Activated CD4-positive, CD25-positive, alpha-beta regulatory T cell (primary cell): ENCODE results near the gene TNS3.
A peak's percentile ranks its signal among the peaks of the same experiment; 100 is the strongest.

Experiments used
- DNase-seq, 4 experiments: peaks; one replicate each; lab custom pipeline; 2025; lab: John Stamatoyannopoulos, UW

The TNS3 gene

DNA sequence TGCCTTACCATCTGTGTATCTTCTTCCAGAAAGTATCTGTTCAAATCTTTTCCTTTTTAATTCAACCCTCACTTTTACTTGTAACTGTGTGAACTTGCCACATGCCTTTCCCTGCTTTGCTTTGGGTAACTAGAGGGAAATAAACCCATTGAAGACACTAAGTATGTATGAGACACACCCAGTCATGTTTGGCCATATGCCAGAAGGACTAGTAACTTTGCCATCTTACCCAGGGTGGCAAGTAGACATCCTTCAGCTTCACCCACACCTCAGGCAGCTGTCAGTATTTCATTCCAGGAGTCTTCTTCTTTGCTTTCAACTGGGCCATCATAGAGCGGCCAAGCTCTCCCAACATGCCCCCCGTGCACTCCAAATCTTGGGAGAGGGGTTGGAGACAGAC lies 323.1 kb downstream of the TNS3 start:
- no peak for DNase-seq

DNA sequence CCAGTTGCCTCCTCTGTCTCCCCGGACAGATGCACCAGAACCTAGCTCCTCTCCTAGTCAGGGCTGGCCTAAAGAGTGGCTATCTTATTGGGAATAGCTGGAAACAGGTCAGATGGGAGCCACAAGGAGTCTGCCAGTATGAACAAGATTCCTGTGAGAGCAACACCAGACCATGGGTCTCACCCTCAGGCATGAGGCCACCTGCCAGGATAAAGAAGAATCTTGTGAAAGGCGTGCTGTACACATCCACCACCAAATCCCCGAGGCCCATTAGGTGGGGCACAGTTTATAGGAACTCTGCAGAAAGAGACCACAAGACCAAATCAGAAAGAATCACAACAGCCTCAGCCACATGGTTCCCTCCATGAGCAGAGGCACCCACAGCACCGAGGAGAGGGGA lies 325.9 kb downstream of the TNS3 start:
- no peak for DNase-seq

DNA sequence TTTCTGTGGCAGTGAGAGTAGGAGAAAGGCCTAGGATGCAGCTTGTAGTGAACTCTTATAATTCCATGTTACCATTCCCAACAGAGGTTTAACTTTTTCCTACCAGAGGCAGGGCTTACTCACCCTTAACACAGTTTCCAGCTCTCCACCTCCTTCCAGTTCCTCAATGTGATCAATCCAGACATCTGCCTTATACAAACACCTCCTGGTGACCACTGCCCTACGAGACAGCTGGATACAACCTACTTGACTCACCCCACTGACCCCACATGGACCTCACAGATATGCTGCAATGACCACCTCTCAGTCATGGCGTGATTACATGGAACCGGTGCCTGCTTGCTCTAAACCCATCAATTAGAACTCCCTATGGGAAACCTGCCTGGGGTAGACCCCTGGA lies 326.5 kb downstream of the TNS3 start:
- no peak for DNase-seq

DNA sequence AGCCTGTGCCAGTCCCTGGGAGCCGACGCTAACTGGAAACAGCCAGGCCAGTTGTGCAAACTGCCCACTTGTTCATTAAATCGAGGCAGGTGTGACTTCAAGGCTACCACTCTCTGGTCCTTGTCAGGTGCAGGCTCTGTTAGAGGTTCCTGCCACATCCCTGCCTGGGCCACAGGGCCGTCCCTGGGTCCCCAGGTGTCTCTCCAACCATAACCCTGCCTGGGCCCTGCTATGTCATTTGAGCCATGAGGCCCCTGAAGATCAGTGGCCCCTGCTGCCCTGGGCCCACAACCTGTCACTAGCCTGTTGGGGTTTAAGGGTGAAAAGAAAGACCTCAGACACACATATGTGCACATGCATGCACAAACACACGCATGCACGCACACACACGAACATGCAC lies 326.9 kb downstream of the TNS3 start:
- DNase-seq: no peak

- DNase-seq: peak in 1 of 4 experiments; percentile 12
Measured at GRCh38 chr7:47254081-47254977, 327.6 kb downstream of the TNS3 start.

GRCh38 chr7:47253650-47254080 lies 328.2 kb downstream of the TNS3 start:
- DNase-seq: no peak

DNA sequence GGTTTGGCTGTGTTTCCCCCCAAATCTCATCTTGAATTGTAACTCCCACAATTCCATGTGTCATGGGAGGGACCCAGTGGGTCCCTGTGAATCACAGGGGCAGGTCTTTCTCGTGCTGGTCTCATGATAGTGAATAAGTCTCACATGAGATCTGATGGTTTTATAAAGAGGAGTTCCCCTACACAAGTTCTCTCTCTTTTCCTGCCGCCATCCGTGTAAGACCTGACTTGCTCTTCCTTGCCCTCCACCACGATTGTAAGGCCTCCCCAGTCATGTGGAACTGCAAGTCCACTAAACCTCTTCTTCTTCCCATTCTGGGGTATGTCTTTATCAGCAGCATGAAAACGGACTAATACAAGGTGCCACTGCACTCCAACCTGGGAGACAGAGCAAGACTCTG lies 329.2 kb downstream of the TNS3 start:
- DNase-seq: no peak

DNA sequence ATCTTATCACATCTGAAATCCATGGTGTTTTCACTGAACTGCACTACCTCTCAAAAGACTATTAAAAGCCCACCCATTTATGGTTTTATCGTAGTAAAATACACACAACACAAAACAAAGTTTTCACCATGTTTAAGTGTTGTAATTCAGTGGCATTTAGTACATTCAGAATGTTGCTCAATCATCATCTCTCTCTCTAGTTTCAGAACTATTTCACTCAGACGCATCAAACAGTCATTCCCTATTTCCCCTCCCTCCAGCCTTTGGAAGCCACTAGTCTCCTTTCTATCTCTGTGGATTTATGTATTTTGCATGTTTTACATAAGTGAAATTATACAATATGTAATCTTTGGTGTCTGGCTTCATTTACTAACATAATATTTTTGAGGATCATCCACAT lies 332.6 kb downstream of the TNS3 start:
- no peak for DNase-seq

GRCh38 chr7:47248797-47249196 lies 333.1 kb downstream of the TNS3 start:
- DNase-seq: no peak

DNA sequence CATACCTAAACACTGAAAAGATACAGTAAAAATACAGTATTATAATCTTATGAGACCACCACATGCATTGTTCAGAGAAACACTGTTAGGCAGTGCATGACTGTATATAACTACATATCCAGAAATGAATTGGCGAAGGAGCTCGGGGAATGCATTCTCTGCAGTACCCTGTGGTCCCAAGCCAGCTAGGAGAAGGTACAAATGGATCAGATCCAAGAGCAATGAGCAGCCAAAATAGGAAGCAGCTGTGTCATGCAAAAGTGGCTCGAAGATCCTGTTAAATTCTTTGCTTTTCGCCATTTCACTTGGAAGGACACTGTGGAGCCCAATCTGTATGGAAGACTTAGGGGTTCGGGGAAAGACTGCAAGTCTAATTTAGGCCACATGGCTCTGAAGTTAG lies 334.8 kb downstream of the TNS3 start:
- DNase-seq: no peak

DNA sequence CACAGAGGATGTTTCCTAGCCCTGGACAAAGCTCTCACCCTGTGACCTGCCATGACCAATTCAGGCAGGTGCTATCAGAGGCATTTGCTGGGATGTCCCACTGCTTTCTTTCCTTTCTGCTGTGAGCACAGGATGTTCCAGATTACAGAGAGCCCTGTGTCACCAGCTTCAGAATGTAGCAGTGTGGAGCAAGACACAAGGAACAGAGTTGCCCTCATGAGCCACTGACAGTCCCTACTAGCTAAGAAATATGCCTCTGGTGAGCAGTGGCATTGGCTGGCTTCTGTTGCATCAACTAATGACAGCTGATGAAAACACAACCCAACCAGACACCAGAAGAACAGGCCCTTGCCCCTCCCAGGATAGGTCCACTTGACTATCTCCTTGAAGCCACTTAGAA lies 337.2 kb downstream of the TNS3 start:
- DNase-seq: no peak

- no peak for DNase-seq
Measured at GRCh38 chr7:47241112-47242065, 340.5 kb downstream of the TNS3 start.

DNA sequence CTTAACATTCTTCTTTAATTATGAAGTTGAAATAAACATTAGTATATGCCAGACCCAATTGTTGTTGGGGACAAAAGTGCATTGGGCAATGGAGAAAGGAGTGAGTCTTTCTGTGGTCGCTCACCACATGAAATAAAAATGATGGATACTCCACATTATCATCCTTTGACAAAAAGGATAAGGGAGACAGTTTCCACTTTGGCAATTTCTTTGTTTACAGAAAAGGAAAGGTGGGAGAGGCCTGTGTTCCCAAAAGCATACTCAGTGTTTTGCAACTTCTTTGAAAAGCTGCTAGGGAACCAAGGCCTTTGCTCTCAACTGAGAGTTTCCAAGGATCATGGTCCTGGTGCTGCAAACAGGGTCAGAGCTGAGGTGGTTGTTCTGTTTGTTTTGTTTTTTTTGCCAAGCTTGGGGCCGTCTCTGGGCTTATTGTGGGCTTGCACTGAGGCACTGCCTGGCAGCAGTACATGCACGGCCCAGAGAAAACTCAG lies 341.9 kb downstream of the TNS3 start:
- no peak for DNase-seq

DNA sequence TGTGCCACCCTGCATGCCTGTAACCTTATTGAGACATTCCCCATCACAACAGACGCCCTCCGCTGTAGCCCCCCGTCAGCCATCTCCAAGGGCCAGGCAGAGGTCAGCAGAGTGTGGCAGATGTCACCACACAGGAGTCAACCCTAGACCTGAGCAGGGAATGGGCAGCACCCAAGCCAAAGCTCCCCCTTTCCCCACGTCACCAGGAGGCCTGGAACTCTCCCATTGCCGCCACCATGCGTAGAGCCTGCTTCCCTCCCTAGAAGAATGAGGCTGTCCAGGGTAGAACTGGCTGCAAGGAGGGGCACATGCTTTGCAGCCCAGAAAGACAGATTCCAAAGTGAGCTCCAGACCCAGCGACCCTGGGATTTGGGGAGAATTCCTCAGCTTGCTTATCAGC lies 342.9 kb downstream of the TNS3 start:
- DNase-seq: no peak

GRCh38 chr7:47236480-47237129 lies 345.3 kb downstream of the TNS3 start:
- DNase-seq: no peak

DNA sequence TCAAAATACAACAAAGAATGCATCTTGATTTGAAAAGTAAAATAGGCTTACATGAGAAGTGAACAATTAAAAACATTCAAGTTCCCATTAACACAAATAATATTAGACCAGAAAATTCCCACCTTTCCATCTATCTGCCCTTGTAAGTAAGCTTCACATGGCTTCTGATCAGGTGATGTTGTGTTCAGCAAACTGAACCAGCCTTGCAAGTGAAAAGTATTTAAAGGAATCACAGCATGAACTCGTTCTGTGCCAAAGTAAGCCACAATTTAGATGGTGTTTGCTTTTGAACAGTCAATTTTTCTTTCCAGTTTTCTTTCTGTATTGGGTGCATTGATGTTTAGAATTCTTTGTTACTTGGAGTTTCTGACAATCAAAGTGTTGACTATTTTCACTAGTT lies 347.9 kb downstream of the TNS3 start:
- DNase-seq: no peak

GRCh38 chr7:47232751-47233412 lies 349.0 kb downstream of the TNS3 start:
- no peak for DNase-seq

DNA sequence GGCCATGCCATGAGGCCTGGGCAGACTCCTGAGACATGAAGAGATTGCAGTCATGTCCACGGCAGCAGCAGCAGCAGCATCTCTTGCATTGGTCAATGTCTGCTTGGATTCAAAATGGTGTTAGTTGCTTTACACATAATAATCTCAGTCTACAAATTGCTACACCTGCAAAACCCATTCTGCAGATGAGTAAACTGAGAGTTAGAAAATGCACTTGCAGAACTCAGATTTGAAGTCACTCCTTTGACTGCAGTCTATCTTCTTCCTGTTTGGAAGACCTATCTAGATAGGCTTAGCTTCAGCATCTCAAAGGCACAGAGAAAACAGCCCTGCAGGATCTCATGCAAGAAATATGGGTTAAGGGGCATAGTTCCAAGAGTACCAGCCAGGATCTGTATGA lies 350.3 kb downstream of the TNS3 start:
- no peak for DNase-seq

GRCh38 chr7:47231032-47231431 lies 350.9 kb downstream of the TNS3 start:
- DNase-seq: no peak

DNA sequence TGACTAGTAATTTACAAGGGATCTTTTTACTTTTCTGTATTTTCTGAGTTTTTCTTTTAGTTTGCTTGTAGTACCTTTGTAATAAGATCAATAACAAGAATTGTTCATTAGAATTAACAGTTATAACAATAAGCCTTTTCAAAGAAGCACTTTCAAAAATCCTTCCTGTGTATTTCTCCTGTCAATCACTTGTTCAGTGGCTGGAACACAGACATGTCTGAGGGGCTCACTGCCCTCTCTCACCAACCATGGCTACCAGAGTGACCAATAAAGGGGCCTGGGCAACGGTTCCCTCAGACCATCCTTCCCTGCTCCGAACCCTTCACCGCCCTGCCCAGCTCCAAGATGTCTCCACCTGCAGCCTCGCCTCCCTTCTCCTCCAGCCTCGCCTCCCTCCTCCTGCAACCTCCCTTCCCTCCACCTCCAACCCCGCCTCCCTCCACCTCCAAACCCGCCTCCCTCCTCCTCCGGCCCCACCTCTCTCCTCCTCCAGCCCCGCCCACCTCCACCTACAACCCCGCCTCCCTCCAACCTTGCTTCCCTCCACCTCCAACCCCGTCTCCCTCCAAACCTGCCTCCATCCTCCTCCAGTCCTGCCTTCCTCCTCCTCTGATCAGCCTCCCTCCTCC lies 353.4 kb downstream of the TNS3 start:
- DNase-seq: no peak

- DNase-seq: no peak
Measured at GRCh38 chr7:47227762-47228177, 354.1 kb downstream of the TNS3 start.
